ENCODE measurements around the gene SEC14L6.

Gene SEC14L6

GRCh38 chr22:30491381-30491780 is 55.2 kb downstream of the SEC14L6 start:
- ATAC-seq, result no peak

GRCh38 chr22:30490399-30490798 is 56.1 kb downstream of the SEC14L6 start:
- no peak for ATAC-seq

GRCh38 chr22:30488121-30488520 is 58.4 kb downstream of the SEC14L6 start:
- no peak for ATAC-seq

- ATAC-seq, result no peak
These were observed 59.9 kb downstream of the SEC14L6 start for GRCh38 chr22:30486661-30487115.

- ATAC-seq, result no peak
These were observed 60.4 kb downstream of the SEC14L6 start for GRCh38 chr22:30486118-30486517.

GRCh38 chr22:30485362-30485988 is 61.1 kb downstream of the SEC14L6 start:
- ATAC-seq, result peak; percentile 95 to 96

- ATAC-seq, result no peak
These were observed 63.4 kb downstream of the SEC14L6 start for GRCh38 chr22:30483169-30483568.

GRCh38 chr22:30481711-30482110 is 64.8 kb downstream of the SEC14L6 start:
- ATAC-seq, result no peak

GRCh38 chr22:30479981-30480380 is 66.6 kb downstream of the SEC14L6 start:
- no peak for ATAC-seq

- ATAC-seq, result no peak
These were observed 71.7 kb downstream of the SEC14L6 start for GRCh38 chr22:30474683-30475424.

GRCh38 chr22:30474121-30474520 is 72.4 kb downstream of the SEC14L6 start:
- ATAC-seq, result no peak

- ATAC-seq, result no peak
These were observed 73.4 kb downstream of the SEC14L6 start for GRCh38 chr22:30472994-30473720.
